Anterior cingulate cortex (tissue), 58 donors: ENCODE data around the gene DEXI.
"Not testable (repeated sequence)": the region's sequence is repeated elsewhere in the genome, so short reads cannot be mapped to it uniquely, and the experiment has no call there.

ENCODE experiments used
- DNase-seq, 58 donors: peaks; one replicate each; lab custom pipeline; 2025; lab: John Stamatoyannopoulos, UW

The DEXI gene

GRCh38 chr16:10944249-10945064 is 2.2 kb upstream of the DEXI start, which contains the start of gene CLEC16A:
Gene CLEC16A (plus strand): TSS chr16:10944564. CDS start chr16:10944718, 154 bp downstream.
- peak; percentile 76 to 99 (median 97) for DNase-seq

GRCh38 chr16:10943064-10943353 is 741 bp upstream of the DEXI start:
- DNase-seq: no peak

GRCh38 chr16:10941935-10942351 is 325 bp downstream of the DEXI start:
- not testable (repeated sequence) for DNase-seq

- DNase-seq: peak in 2 of 58 donors; percentile 22 to 36
These were observed 938 bp downstream of the DEXI start for GRCh38 chr16:10941127-10941933.

- DNase-seq: peak in 18 of 58 donors; percentile 13 to 48 (median 36)
These were observed 1.7 kb downstream of the DEXI start for GRCh38 chr16:10940501-10941079.

GRCh38 chr16:10939649-10940234 is 2.5 kb downstream of the DEXI start:
- DNase-seq: no peak

GRCh38 chr16:10938796-10939648 is 3.2 kb downstream of the DEXI start:
- DNase-seq: no peak

- peak in 1 of 58 donors; percentile 12 for DNase-seq
These were observed 3.9 kb downstream of the DEXI start for GRCh38 chr16:10938321-10938720.

- peak in 26 of 58 donors; percentile 15 to 66 (median 28) for DNase-seq
These were observed 5.0 kb downstream of the DEXI start for GRCh38 chr16:10937068-10937859.

- DNase-seq: no peak
These were observed 5.8 kb downstream of the DEXI start for GRCh38 chr16:10936272-10936984.

GRCh38 chr16:10935226-10935915 is 6.9 kb downstream of the DEXI start:
- DNase-seq: no peak

- DNase-seq: no peak
These were observed 7.8 kb downstream of the DEXI start for GRCh38 chr16:10934325-10935107.

- DNase-seq: no peak
These were observed 8.4 kb downstream of the DEXI start for GRCh38 chr16:10933865-10934264.

- DNase-seq: no peak
These were observed 9.1 kb downstream of the DEXI start for GRCh38 chr16:10932959-10933710.

GRCh38 chr16:10931977-10932632 is 10.2 kb downstream of the DEXI start:
- no peak for DNase-seq

GRCh38 chr16:10931134-10931533 is 11.1 kb downstream of the DEXI start:
- DNase-seq: no peak
